GM19463 (cell line): ENCODE measurements around the gene GTPBP4.
"Not testable (repeated sequence)": the region's sequence is repeated elsewhere in the genome, so short reads cannot be mapped to it uniquely, and the experiment has no call there.

Experiments
- ATAC-seq: cut with Tn5 transposase; IDR thresholded peaks from one replicate; pipeline ENCODE4 v1.9.1; 2021; ENCODE audit warnings: mild to moderate bottlenecking, moderate library complexity; ENCODE audit not compliant: unreplicated experiment

The GTPBP4 gene

DNA sequence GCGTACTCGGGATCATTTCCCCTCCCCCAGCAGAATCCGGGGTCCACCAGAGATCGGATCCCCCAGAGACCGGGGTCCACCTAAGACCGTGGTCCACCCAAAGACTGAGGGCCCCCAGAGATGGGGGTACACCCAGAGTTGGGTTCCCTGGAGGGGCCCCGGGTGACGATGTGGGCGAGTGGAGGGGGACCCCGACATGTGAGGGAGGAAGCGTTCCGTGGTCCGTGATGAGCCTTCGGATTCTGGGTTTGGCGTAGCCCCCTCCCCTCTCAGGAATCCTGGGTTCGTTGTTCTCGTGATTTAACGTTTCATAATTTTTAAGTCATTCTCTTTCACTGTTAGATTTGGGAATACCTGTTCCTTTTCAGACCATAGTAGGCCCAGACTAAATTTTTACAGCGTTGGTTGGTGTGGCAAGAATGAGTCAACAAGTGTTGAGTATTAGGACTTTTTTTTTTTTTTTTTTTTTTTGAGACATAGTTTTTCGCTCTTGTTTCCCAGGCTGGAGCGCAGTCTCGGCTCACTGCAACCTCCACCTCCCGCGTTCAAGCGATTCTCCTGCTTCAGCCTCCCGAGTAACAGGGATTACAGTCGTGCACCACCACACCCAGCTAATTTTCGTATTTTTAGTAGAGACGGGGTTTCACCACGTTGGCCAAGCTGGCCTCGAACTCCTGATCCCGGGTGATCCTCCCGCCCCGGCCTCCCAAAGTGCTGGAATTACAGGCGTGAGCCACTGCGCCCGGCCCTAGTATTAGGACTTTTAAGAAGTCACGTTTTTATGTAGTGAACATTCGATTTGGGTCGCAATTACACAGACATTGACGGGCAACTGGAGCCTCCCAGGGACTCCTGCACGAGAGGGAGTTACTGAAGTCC is 672 bp downstream of the GTPBP4 start:
- ATAC-seq = no peak

- no peak for ATAC-seq
These were observed 2.6 kb downstream of the GTPBP4 start for GRCh38 chr10:990808-991207.

DNA sequence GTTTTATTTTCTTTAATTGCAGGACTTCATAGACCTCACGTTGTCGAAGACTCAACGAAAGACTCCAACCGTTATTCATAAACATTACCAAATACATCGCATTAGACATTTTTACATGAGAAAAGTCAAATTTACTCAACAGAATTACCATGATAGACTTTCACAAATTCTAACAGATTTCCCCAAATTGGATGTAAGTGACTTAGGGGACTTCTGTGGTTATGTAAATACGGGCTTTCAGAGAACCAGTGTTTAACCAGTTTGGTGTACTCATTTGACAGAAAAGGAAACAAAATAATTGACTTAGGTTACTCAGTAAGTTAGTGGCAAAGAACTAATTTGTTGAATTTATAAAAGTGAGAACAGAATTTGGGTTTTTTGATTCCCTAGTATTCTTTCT is 4.2 kb downstream of the GTPBP4 start:
- peak; percentile 24 for ATAC-seq

- peak; percentile 2 for ATAC-seq
These were observed 4.6 kb downstream of the GTPBP4 start for GRCh38 chr10:992871-993270.

DNA sequence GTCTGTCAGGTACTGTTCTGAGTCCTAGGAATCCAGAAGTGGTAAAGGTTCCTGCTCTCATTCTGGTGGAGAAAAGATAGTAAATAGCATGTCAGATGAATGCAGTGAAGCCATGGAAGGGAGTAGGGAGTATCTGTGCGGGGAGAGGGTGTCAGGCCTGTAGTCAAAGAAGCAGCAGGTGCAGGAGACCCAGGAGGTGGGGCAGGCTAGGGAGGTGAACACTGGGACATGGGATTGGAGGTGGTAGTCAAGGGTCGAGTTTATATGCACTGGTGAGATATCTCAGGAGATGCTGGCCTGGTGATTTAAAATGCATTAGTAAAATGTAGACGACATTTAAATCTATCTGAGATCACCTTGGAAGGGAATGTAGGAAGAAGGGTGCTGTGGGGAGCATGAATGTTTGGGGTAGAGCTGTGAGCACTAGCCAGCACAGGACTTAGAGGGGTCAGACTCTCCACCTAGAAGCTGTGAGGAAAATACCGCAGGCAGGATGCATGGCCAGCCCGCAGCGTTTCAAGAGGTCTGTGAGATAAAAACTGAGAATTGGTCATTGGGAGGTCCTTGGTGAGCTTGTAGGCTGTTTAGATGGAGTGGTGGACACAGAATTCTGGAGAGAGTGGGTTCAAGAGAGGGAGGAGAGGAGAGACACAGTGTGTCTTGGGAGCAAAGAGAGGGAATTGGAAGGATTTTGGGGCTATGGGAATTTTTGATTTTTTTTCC is 6.8 kb downstream of the GTPBP4 start:
- no peak for ATAC-seq

DNA sequence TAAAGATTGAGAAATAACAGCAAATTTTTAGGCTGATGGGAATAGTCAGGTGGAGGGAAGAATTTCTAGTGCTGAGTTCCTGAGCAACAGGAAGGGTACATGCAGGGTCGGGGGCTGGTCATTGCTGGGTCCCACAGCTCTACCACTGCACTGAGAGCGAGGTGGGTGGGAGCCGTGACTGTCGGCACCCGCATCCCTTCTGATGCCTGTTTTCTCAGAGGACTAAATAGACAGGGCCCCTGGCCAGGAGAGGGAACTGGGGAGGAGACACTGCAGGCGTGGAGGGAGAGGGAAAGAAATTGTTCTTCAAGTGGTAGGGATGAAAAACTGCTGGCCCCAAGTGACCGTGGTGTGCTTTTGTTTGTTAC is 7.3 kb downstream of the GTPBP4 start:
- ATAC-seq = no peak

GRCh38 chr10:996031-996430 is 7.8 kb downstream of the GTPBP4 start:
- ATAC-seq = no peak

GRCh38 chr10:997266-998022 is 9.2 kb downstream of the GTPBP4 start:
- ATAC-seq = no peak

- no peak for ATAC-seq
These were observed 14.3 kb downstream of the GTPBP4 start for GRCh38 chr10:1002425-1003006.

DNA sequence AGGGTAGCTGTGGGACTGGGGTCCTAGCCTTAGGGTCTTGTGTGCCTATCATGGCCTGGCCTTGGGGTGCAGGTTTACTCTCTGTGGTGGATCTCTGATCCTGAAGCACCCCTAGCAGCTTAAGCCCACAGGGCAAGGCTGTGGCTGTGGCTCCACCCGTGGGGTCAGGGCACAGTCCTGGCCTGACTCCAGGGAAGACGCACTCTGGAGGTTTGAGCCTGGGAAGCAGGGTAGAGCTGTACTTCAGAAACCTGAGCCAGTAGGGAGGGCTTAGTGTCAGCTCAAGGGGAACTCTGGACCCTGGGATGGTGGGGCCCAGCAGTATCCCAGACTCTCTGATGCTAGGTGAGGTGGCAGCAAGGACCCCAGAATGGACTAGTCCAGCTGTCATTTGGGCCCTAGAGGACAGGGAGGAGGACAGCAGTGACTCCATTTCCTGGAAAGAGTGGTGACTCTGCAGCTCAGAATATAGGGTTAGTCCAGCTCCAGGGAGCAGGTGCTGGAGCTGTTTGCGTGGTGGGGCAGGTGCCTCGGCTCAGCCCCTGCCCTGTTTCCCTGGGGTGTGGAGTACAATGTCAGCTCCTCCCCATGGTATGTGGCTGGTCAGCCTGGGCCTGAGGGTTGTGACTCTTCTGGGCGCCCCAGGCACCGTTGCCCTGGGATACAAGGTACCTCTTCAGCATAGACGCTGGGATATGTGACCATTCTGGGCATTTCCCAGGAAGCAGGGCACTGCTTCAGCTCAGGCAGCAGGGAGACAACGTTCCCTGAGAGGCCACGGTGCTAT is 15.8 kb downstream of the GTPBP4 start:
- ATAC-seq = no peak

DNA sequence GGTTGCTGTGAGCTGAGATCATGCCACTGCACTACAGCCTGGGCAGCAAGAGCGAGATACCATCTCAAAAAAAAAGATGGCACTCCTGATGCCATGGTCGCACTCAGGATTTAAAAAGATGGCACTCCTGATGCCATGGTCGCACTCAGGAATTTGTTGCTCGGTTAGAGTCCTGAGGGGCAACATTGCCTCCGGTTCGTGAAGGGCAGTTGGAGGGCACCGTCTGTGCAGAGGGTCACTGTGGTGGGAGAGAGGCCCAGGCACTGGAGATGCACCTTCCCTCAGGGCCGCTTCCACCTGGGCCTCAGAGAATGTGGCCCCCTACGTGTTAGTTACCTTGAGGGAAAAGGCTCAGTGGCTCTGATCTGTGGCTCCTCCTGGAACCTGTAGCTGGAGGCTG is 18.3 kb downstream of the GTPBP4 start:
- no peak for ATAC-seq

- ATAC-seq = no peak
These were observed 19.3 kb downstream of the GTPBP4 start for GRCh38 chr10:1007583-1007982.

DNA sequence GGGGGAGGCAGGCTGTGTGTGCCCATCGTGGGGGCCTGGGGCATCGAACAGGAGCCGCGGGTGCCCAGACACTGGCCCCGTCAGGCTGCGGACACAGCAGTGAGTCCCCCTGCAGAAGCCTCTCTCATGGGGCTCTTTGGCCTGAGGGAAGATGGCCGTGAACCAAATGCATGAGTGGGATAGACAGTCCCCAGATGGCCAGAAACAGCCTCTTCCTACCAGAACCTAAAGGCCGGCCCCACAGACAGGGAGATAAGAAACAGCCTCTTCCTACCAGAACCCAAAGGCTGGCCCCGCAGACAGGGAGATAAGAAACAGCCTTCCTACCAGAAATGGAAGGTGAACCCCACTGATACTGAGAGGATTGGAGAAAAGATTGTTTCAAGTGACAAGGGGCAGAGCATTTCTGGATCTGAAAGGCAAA is 20.8 kb downstream of the GTPBP4 start:
- no peak for ATAC-seq

DNA sequence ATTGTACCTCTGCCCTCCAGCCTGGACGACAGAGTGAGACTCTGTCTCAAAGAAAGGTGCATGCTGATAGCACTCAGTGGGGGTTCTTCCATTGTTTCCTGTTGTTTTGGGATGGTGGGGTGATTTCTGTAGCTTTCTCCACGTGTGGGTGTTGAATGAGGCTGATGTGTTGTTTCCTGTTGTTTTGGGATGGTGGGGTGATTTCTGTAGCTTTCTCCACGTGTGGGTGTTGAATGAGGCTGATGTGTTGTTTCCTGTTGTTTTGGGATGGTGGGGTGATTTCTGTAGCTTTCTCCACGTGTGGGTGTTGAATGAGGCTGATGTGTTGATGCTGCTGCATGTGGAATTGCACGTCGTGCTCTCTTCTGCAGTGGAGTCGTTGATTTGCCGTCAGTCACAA is 21.7 kb downstream of the GTPBP4 start:
- not testable (repeated sequence) for ATAC-seq

GRCh38 chr10:1010703-1011102 is 22.5 kb downstream of the GTPBP4 start:
- ATAC-seq = no peak

DNA sequence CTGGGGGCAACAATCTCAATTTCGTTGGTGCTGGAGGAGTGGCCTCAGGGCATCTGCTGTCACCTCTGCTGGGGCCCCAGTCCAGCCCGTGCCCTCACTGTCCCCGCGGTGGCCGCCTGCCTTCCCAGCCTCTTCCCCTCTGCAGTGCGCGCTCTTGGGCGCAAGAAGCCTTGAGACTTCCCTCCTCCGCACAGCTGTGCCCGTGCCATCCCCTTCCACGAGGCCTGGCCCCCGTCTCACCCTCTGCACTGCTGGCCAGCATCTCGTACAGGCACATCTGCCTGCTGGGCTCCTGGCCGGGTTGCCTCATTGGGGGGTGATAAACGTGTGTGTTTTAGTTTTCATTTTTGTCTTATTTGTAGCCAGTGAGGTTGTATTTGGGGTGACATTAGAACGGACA is 23.5 kb downstream of the GTPBP4 start:
- no peak for ATAC-seq

DNA sequence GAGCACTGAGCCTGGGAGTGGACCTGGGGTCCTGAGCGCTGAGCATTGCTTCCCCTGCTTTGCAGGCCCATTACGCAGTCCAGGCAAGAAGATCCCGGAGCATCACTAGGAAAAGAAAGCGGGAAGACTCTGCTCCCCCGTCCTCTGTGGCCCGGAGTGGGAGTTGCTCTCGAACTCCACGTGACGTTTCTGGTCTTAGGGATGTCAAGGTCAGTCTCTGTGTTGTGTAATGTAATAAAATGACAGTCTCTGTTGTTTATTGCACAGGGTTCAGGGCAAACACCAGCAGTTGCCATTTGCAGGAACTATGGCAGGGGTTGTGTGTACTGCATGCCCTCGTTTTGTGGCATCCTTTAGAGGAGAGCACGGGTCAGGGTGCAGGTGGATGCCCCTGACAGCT is 27.5 kb downstream of the GTPBP4 start:
- no peak for ATAC-seq

GRCh38 chr10:1019362-1019761 is 31.1 kb downstream of the GTPBP4 start:
- ATAC-seq = no peak

DNA sequence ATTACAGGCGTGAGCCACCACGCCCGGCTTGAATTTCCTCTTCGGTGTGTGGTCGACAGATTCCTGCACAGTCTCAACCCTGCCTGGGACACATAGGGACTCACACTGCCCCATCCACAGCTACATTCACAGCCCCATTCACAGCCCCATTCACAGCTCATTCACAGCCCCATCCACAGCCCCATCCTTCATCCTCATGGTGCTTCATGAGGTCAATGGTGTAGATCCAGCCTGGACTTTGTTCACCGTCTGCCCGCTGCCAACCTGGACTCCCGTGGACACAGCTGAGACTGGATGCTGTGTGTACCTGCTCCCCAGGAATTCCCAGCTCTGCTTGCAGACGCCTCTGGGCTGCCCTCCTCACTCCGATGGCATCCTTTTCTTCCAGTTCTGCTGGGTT is 32.2 kb downstream of the GTPBP4 start:
- no peak for ATAC-seq

DNA sequence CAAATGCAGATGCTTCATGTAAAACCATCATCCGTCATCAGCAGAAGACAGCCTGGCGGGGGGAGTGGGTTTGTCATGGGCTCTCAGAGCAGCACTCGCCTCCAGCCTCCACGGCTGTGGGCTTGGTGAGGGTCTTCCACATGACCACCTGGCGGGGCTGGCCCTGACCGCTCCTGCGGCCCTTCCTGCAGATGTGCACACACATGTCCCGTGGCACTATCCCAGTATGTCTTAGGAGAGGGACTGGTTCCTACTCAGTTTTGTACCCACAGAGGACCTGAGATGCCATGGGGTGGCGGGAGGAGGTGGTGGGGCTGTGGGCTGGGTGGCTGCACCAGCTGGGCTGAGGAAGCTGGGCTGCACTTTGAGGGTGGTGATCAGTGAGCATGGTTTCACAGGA is 32.7 kb downstream of the GTPBP4 start:
- no peak for ATAC-seq
